Peyer's patch (tissue), 4 donors: ENCODE data around the gene BPIFB4.

Experiments used
- POLR2A ChIP-seq, 2 donors: fragments of 450-650 bp; IDR thresholded peaks; one replicate each; pipeline ENCODE4 v1.5.1; 2017; ENCODE audit warnings: antibody characterized with exemption in 2 of 2, mild to moderate bottlenecking in 2 of 2, moderate library complexity in 2 of 2
- TF ChIP-seq, protein P1 (sequence below), 6 experiments: fragments of 450-650 bp in 4 of 6; fragments of 200-600 bp in 2 of 6; sonication (generic) in 1 of 6; IDR thresholded peaks; one replicate each; pipeline ENCODE4 v1.5.1; 2017 to 2019; ENCODE audit warnings: antibody characterized with exemption in 6 of 6, mild to moderate bottlenecking in 3 of 6, moderate library complexity in 1 of 6

GRCh38 chr20:33054791-33055190 is 24.7 kb upstream of the BPIFB4 start:
- TF ChIP-seq, protein P1, sequence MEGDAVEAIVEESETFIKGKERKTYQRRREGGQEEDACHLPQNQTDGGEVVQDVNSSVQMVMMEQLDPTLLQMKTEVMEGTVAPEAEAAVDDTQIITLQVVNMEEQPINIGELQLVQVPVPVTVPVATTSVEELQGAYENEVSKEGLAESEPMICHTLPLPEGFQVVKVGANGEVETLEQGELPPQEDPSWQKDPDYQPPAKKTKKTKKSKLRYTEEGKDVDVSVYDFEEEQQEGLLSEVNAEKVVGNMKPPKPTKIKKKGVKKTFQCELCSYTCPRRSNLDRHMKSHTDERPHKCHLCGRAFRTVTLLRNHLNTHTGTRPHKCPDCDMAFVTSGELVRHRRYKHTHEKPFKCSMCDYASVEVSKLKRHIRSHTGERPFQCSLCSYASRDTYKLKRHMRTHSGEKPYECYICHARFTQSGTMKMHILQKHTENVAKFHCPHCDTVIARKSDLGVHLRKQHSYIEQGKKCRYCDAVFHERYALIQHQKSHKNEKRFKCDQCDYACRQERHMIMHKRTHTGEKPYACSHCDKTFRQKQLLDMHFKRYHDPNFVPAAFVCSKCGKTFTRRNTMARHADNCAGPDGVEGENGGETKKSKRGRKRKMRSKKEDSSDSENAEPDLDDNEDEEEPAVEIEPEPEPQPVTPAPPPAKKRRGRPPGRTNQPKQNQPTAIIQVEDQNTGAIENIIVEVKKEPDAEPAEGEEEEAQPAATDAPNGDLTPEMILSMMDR (IDR thresholded peaks at IDR 0.05): no peak
- no peak for TF ChIP-seq POLR2A (IDR thresholded peaks at IDR 0.05)
